ENCODE results near the gene AMBP. TPM values are rescaled to one million over a fixed set of nuclear protein-coding genes. Genes with fewer than 3 reads are reported as not detected.

Gene AMBP
- total RNA-seq, 1 donor from 2014 or later: 1.0 TPM

GRCh38 chr9:114015607-114016006 is 62.5 kb downstream of the AMBP start:
- Histone ChIP-seq H3K9me3 (peaks cover 4% of the 10 kb centered on the region), H3K4me1 (no peaks in the 10 kb centered on the region), H3K27ac (no peak overlapping the region), H3K4me3 (no peak overlapping the region), H3K27me3 (ENCODE audit: low read depth) (no peaks in the 10 kb centered on the region), H3K36me3 (peaks cover 17% of the 10 kb centered on the region)
- TF ChIP-seq CTCF (IDR thresholded peaks at IDR 0.05): no peak
- ATAC-seq: no peak
- no peak for DNase-seq
- intact Hi-C loops (cut with DNase I): no loop called here

GRCh38 chr9:114014044-114014443 is 64.1 kb downstream of the AMBP start:
- H3K36me3 ChIP-seq: peaks cover 17% of the 10 kb centered on the region
- DNase-seq: no peak
- intact Hi-C loops (cut with DNase I): no loop called here

DNA sequence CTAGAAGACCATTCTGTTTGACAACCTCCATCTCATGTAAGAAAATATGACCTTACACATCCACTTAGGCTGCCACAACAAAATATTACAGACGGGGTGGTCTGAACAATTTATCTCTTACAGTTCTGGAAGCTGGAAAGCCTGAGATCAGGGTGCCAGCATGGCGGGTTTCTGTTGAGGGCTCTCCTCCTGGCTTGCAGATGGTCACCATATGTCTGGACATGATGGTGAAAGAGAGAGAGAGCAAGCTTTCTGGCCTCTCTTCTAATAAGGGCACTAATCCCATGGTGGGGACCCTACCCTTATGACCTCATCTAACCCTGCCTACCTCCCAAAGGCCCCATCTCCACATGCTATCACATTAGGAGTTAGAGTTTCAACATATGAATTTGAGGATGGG is 66.0 kb downstream of the AMBP start:
- Histone ChIP-seq H3K4me1 (no peaks in the 10 kb centered on the region), H3K36me3 (peaks cover 11% of the 10 kb centered on the region), H3K27ac (no peak overlapping the region), H3K9me3 (no peaks in the 10 kb centered on the region), H3K27me3 (ENCODE audit: low read depth) (no peaks in the 10 kb centered on the region), H3K4me3 (no peak overlapping the region)
- ATAC-seq (no peak), DNase-seq (no peak)
- no peak for TF ChIP-seq CTCF (IDR thresholded peaks at IDR 0.05)
- intact Hi-C loops (cut with DNase I): no loop called here

More at GRCh38 chr9:114014044-114014443, 64.1 kb downstream of the AMBP start:
- H3K27ac ChIP-seq: no peak overlapping the region
- no peak overlapping the region for H3K4me3 ChIP-seq
- no peaks in the 10 kb centered on the region for H3K9me3 ChIP-seq
- no peaks in the 10 kb centered on the region for H3K27me3 ChIP-seq (ENCODE audit: low read depth)
- no peaks in the 10 kb centered on the region for H3K4me1 ChIP-seq
- no peak for ATAC-seq
- no peak for TF ChIP-seq CTCF (IDR thresholded peaks at IDR 0.05)

DNA sequence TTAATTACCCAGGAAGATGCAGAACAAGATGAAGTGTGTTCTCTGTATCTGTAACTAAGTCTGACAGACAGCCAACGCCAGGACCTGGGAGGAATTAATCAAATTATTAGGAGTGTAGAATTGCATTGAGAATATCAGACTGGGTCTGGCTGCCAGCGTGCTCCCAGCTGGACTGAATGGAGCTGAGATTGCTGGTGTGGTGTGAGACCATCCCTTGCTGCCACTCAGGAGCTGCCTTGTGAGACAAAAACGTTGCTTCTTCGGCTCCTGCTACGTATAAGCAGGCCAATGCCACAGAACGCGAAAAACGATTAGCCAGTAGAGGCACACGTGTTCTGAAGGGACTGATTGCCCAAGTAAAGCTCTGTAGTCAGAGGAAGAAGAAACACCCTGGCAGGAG is 66.8 kb downstream of the AMBP start:
- DNase-seq (no peak), ATAC-seq (no peak)
- no peaks in the 10 kb centered on the region for H3K4me1 ChIP-seq

More for the DNA sequence above, 66.8 kb downstream of the AMBP start:
- Histone ChIP-seq H3K9me3 (no peaks in the 10 kb centered on the region), H3K27me3 (ENCODE audit: low read depth) (no peaks in the 10 kb centered on the region), H3K4me3 (no peak overlapping the region), H3K36me3 (peaks cover 3% of the 10 kb centered on the region), H3K27ac (no peak overlapping the region)
- intact Hi-C loops (cut with DNase I): no loop called here
- TF ChIP-seq CTCF (IDR thresholded peaks at IDR 0.05): no peak

Other genes starting within 250 kb of the AMBP start
- gene ZNF618, start 202.0 kb downstream of the AMBP start, total RNA-seq: 10.2 TPM
- 4.8 TPM for gene KIF12, start 21.0 kb upstream of the AMBP start, total RNA-seq
- 13.0 TPM for gene COL27A1, start 77.2 kb upstream of the AMBP start, total RNA-seq
- gene ORM1, start 244.8 kb upstream of the AMBP start, total RNA-seq: 9.2 TPM